ENCODE data around the gene DNAJC5G. TPM values are rescaled to one million over a fixed set of nuclear protein-coding genes. Genes with fewer than 3 reads are reported as not detected.
A peak's percentile ranks its signal among the peaks of the same experiment; 100 is the strongest.

DNAJC5G gene
- total and polyA plus RNA-seq, 9 of the 15 experiments (the other 6 are each of a cell fraction or from before 2014, with no cell fraction given), result not detected

DNA sequence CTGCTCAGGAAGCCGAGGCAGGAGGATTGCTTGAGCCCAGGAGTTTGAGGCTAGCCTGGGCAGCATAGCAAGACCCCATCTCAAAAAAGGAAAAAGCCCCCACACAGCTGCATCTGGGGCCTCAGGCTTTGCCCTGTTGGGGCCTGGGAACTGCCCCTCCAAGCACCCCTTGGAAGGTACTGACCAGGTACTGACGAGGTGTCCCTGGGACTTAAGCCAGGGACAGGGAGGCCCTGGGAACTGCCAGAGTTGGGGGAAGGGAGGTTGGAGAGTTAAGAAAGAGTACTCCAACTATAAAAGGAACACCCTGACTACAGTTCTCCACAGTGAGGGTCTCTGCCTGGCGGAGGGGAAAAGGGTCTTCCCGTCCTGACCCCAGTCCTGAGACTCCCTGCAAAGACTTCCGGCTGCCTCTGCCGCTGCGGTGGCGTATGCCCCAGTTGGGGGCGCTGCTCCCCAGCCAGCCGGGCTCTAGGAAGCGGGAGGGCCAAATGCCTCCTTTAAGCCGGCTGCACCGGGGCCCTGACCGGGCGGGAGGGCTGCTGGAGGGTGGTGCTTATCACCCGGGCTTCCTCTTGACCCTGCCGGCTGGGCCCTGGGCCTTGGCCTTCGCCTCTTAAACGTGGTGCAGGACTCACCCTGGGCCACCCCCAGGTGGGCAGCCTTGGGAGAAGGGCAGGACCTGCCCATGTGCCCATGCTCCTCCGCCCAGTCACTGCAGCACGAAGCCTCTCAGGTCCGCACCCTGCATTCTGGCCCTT is 25.2 kb upstream of the DNAJC5G start (continued):
- TF ChIP-seq PHB2 (IDR thresholded peaks at IDR 0.05; ENCODE audit: low read depth), result no peak
- no peak for TF ChIP-seq POLR3A (IDR thresholded peaks at IDR 0.05; ENCODE audit: borderline replicate concordance, extremely low read depth, insufficient read depth, insufficient read length)
- peak; percentile 54 for TF ChIP-seq CTCFL (IDR thresholded peaks at IDR 0.05; ENCODE audit: borderline replicate concordance, insufficient read depth, low read depth, low read length, poor library complexity, severe bottlenecking)
- TF ChIP-seq, protein P1, sequence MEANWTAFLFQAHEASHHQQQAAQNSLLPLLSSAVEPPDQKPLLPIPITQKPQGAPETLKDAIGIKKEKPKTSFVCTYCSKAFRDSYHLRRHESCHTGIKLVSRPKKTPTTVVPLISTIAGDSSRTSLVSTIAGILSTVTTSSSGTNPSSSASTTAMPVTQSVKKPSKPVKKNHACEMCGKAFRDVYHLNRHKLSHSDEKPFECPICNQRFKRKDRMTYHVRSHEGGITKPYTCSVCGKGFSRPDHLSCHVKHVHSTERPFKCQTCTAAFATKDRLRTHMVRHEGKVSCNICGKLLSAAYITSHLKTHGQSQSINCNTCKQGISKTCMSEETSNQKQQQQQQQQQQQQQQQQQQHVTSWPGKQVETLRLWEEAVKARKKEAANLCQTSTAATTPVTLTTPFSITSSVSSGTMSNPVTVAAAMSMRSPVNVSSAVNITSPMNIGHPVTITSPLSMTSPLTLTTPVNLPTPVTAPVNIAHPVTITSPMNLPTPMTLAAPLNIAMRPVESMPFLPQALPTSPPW (CRISPR knock-in tag; IDR thresholded peaks at IDR 0.05), result peak; percentile 70
- peak; percentile 92 for TF ChIP-seq SMC3 (conservative IDR thresholded peaks at IDR 0.05; ENCODE audit: insufficient read depth, low read depth, low read length)
- TF ChIP-seq ETV1 (tag; conservative IDR thresholded peaks at IDR 0.05; ENCODE audit: low read depth), result peak; percentile 92
- TF ChIP-seq NUFIP1 (IDR thresholded peaks at IDR 0.05; ENCODE audit: partially characterized antibody), result no peak
- peak; percentile 91 for TF ChIP-seq RB1 (IDR thresholded peaks at IDR 0.05; ENCODE audit: low read depth)
- TF ChIP-seq DDX20 (tag; IDR thresholded peaks at IDR 0.05; ENCODE audit: low read depth), result no peak
- no peak for TF ChIP-seq TAF9B (IDR thresholded peaks at IDR 0.05; ENCODE audit: partially characterized antibody)
- peak in 2 of 3 experiments; percentile 34 to 39 for TF ChIP-seq YY1 (IDR thresholded peaks at IDR 0.05; ENCODE audit: borderline replicate concordance in 1 of 3, control insufficient read depth in 1 of 3, extremely low read depth in 1 of 3, insufficient read depth in 3 of 3, insufficient read length in 1 of 3, insufficient replicate concordance in 2 of 3, low read depth in 1 of 3, low read length in 2 of 3)
- TF ChIP-seq TCF7 (IDR thresholded peaks at IDR 0.05; ENCODE audit: borderline replicate concordance), result no peak
- TF ChIP-seq ZNF239 (CRISPR knock-in tag; IDR thresholded peaks at IDR 0.05), result no peak
- no peak for TF ChIP-seq FOXK2 (conservative IDR thresholded peaks at IDR 0.05 in 1 of 2, IDR thresholded peaks at IDR 0.05 in 1 of 2; ENCODE audit: low read depth in 2 of 2)
- TF ChIP-seq LCOR (CRISPR knock-in tag; IDR thresholded peaks at IDR 0.05), result peak; percentile 65; the same call in 1 of the 2 replicates
- TF ChIP-seq ELF2 (CRISPR knock-in tag; IDR thresholded peaks at IDR 0.05), result peak; percentile 54; the same call in 1 of the 2 replicates
- peak; percentile 59; the same call in 1 of the 2 replicates for TF ChIP-seq CBFB (CRISPR knock-in tag; IDR thresholded peaks at IDR 0.05)
- TF ChIP-seq FIP1L1 (IDR thresholded peaks at IDR 0.05; ENCODE audit: low read depth, low read length, poor library complexity, severe bottlenecking), result peak; percentile 70
- peak; percentile 49; the same call in 1 of the 2 replicates for TF ChIP-seq HCFC1 (IDR thresholded peaks at IDR 0.05; ENCODE audit: low read depth, low read length)
- peak; percentile 72 to 93; a peak in 3 of 4 replicates for TF ChIP-seq MAZ (CRISPR knock-in tag; conservative IDR thresholded peaks at IDR 0.05 in 1 of 2, IDR thresholded peaks at IDR 0.05 in 1 of 2)

All from K562 (cell line).